Body of pancreas (tissue), 4 donors: Measurements from ENCODE around the gene FARS2.

Experiments
- CTCF ChIP-seq, 7 experiments: fragments of 450-650 bp in 4 of 7; fragments of 200-600 bp in 3 of 7; sonication (generic) in 3 of 7; IDR thresholded peaks; one replicate each; pipeline ENCODE4 v1.5.1; 2016 to 2019; ENCODE audit warnings: antibody characterized with exemption in 7 of 7
- POLR2A ChIP-seq, 3 donors: fragments of 450-650 bp; IDR thresholded peaks; one replicate each; pipeline ENCODE4 v1.6.1; 2016; ENCODE audit warnings: antibody characterized with exemption in 3 of 3, mild to moderate bottlenecking in 2 of 3

DNA sequence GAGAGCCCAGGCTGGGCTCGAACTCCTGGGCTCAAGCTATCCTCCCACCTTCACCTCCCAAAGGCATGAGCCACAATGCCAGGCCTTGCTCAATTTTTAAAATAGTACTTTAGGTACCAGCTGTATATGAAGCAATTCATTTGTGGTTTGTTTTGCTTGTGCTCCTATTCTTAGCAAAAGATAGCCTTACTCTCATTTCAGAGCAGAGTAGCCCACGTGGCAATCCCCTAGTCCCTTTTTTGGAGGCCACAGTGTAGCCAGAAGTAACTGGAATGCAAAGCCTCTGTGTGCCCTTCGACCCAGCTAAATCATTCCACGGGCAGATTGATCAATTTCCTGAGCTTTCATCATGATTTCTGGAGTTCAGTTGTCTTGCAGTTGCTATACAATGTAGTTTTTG is 373.2 kb downstream of the FARS2 start:
- TF ChIP-seq CTCF (IDR thresholded peaks at IDR 0.05) (no peak), POLR2A (IDR thresholded peaks at IDR 0.05) (no peak)
